ENCODE measurements around the gene POLR3GL.
A peak's percentile ranks its signal among the peaks of the same experiment; 100 is the strongest.

The POLR3GL gene

DNA sequence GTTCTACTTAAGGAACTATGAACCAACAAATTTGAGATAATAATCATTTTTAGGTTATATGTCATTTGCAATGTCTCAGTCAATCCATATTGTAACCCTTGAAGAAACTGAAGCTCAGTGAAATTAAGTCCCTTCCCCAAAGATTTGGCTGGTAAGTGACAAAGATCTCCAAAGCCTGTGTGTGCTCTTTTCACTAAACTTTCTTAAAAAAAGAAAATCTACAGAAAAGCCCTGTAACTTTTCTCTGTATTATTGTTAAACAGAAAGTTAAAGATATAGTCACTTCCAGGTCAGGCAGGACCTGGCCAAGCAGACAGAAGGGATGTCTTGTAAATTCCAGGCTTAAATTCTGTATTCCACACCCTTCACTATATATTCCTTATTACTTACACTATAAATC, 8.1 kb upstream of the POLR3GL start:
- H3K36me3 Mint-ChIP-seq (ENCODE audit: low read depth), result peaks cover 4% of the 10 kb centered on the region
- no peaks in the 10 kb centered on the region for H3K9me3 Mint-ChIP-seq
- TF ChIP-seq, protein P1, sequence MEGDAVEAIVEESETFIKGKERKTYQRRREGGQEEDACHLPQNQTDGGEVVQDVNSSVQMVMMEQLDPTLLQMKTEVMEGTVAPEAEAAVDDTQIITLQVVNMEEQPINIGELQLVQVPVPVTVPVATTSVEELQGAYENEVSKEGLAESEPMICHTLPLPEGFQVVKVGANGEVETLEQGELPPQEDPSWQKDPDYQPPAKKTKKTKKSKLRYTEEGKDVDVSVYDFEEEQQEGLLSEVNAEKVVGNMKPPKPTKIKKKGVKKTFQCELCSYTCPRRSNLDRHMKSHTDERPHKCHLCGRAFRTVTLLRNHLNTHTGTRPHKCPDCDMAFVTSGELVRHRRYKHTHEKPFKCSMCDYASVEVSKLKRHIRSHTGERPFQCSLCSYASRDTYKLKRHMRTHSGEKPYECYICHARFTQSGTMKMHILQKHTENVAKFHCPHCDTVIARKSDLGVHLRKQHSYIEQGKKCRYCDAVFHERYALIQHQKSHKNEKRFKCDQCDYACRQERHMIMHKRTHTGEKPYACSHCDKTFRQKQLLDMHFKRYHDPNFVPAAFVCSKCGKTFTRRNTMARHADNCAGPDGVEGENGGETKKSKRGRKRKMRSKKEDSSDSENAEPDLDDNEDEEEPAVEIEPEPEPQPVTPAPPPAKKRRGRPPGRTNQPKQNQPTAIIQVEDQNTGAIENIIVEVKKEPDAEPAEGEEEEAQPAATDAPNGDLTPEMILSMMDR (IDR thresholded peaks at IDR 0.05; ENCODE audit: unreplicated experiment in 3 of 3), result no peak
- peak overlapping the region; percentile 90 to 98 (median 96) for H3K27ac Mint-ChIP-seq
- H3K27me3 Mint-ChIP-seq (ENCODE audit: low read depth), result peaks cover 14% of the 10 kb centered on the region
- H3K4me3 Mint-ChIP-seq, result peak overlapping the region; percentile 86 to 96 (median 90)
- H3K4me1 Mint-ChIP-seq, result peaks cover 34% of the 10 kb centered on the region

GRCh38 chr1:145956781-145957442, 7.6 kb upstream of the POLR3GL start:
- no peaks in the 10 kb centered on the region for H3K9me3 Mint-ChIP-seq
- H3K36me3 Mint-ChIP-seq (ENCODE audit: low read depth), result no peaks in the 10 kb centered on the region
- H3K4me3 Mint-ChIP-seq, result peak overlapping the region; percentile 86 to 96 (median 90)
- peaks cover 19% of the 10 kb centered on the region for H3K27me3 Mint-ChIP-seq (ENCODE audit: low read depth)
- TF ChIP-seq, protein P1 (IDR thresholded peaks at IDR 0.05; ENCODE audit: unreplicated experiment in 3 of 3), result no peak
- H3K27ac Mint-ChIP-seq, result peak overlapping the region; percentile 90 to 98 (median 96)
- peaks cover 39% of the 10 kb centered on the region for H3K4me1 Mint-ChIP-seq

DNA sequence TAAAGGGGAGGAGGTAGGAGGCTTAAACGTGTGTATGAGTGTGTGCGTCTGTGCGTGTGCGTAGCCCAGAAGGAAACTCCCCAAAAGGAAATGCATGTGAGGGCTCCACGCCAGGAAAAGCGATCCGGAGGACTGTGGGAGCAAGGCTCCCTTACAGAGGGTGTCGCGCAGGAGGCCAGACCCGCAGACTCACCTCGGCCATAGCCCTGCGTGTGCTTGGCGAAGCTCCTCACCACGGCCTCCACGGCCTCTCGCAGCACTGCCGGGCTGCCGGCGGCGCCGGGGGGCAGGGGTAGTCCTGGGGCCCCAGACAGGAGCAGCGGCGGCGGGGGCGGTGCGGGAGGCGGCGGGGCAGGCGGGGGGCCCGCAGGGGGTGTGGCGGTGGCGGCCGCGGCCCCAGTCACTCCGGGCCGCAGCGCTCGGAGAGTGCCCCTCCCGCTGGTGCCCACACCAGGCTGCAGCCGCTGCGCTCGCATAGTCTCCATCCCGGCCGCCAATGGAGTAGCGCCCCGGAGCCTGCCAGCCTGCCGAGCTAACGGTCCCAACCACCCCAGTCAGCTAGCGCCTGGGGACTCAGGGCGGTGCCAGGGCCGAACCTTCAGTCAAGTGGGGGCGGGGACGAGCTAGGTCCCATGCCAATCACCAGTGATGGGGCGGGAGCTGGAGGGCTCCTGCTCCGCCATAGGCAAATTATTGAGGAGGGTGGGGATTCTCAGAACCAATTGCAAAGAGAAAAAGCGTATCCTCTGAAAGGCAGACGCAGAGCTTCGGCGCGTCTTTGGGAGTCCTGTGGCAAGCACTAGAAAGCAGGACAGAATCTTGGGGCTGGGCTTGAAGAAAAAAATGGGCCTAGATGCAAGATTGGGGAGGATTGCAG, 6.8 kb upstream of the POLR3GL start, which contains the start of gene LIX1L:
LIX1L (minus strand) TSS at position 575 of the 877 bp plus-strand sequence; CDS start at position 485, 90 bp downstream.
- TF ChIP-seq, protein P1 (IDR thresholded peaks at IDR 0.05; ENCODE audit: unreplicated experiment in 3 of 3), result no peak
- H3K9me3 Mint-ChIP-seq, result no peaks in the 10 kb centered on the region
- peak within 1 kb of the TSS; percentile 97 to 98 (median 98) for H3K4me3 Mint-ChIP-seq
- H3K27me3 Mint-ChIP-seq (ENCODE audit: low read depth), result peaks cover 24% of the 10 kb centered on the region
- peak within 1 kb of the TSS; percentile 90 to 98 (median 96) for H3K27ac Mint-ChIP-seq
- peaks cover 45% of the 10 kb centered on the region for H3K4me1 Mint-ChIP-seq
- H3K36me3 Mint-ChIP-seq (ENCODE audit: low read depth), result no peaks in the 10 kb centered on the region

DNA sequence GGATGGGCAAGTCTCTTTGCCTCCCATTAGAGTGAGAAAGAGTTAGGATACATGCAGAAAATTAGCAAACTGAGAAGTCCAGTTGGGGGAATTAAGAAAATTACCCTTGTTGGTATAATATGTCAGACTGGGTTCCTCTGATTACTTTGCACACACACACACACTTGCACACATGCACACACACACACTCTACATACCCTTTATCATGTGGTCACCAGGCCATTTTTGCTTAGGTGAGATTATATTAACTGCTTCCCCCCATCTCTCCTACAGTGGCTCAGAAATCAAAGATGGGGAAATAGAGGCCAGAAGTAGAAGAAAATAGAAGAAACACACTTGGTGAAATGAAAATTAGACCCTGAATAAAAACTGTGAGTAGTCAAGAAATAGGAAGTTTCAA, 5.8 kb upstream of the POLR3GL start:
- Mint-ChIP-seq H3K9me3 (no peaks in the 10 kb centered on the region), H3K27ac (peak overlapping the region in 2 of 3 experiments; percentile 61 to 89), H3K36me3 (ENCODE audit: low read depth) (no peaks in the 10 kb centered on the region), H3K4me3 (peak overlapping the region; percentile 97 to 98 (median 98)), H3K27me3 (ENCODE audit: low read depth) (peaks cover 26% of the 10 kb centered on the region), H3K4me1 (peaks cover 51% of the 10 kb centered on the region)
- TF ChIP-seq, protein P1 (IDR thresholded peaks at IDR 0.05; ENCODE audit: unreplicated experiment in 3 of 3), result no peak

DNA sequence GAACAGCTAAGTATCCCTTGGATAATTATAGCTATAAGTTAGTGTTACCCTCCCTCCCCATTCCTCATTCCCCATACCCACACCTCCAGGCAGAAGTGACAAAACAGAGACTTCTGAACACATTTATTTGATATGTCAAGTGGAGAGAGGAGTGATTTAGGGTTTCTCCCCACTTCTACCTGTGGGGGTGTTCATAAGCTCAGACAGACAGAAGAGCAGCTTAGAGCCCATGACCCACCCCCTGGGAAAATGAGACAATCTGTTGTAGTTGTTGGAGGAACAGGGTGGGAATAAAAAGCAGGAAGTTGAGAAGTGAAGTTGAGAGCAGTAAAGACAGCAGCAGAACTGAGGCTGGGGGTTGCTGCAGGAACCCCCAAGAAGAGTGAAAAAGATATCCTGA, 5.2 kb upstream of the POLR3GL start:
- Mint-ChIP-seq H3K27me3 (ENCODE audit: low read depth) (peaks cover 28% of the 10 kb centered on the region), H3K9me3 (no peaks in the 10 kb centered on the region), H3K27ac (peak overlapping the region; percentile 38 to 62 (median 61)), H3K4me3 (peak overlapping the region; percentile 97 to 98 (median 98)), H3K36me3 (ENCODE audit: low read depth) (no peaks in the 10 kb centered on the region), H3K4me1 (peaks cover 53% of the 10 kb centered on the region)
- TF ChIP-seq, protein P1 (IDR thresholded peaks at IDR 0.05; ENCODE audit: unreplicated experiment in 3 of 3), result no peak
